Measurements from ENCODE around the gene ANKZF1. TPM values are rescaled to one million over a fixed set of nuclear protein-coding genes. Genes with fewer than 3 reads are reported as not detected.

ANKZF1 gene
- total RNA-seq, 4 donors from 2014 or later = 45.9 to 97.6 (median 52.5) TPM

GRCh38 chr2:219220652-219221402, 8.8 kb upstream of the ANKZF1 start:
- WGBS, 2 donors = 87 to 88% methylated on average over 19 of the region's 19 CpGs
- no peak overlapping the region for H3K4me3 ChIP-seq (ENCODE audit: low read depth, poor library complexity, severe bottlenecking)
- DNase-seq (ENCODE audit: low spot score in 2 of 2) = no peak
- TF ChIP-seq POLR2A (IDR thresholded peaks at IDR 0.05) (no peak), CTCF (IDR thresholded peaks at IDR 0.05) (no peak)
- intact Hi-C loops (cut with DNase I; ENCODE audit: low total_unique reads) = loop anchor here (10.0 kb wide), 1 partner anchor 916 kb away; no protein-coding TSS in a partner anchor

GRCh38 chr2:219221957-219222518, 7.6 kb upstream of the ANKZF1 start:
- 89 to 95% methylated on average over 8 to 16 of the region's 16 CpGs for WGBS, 2 donors
- intact Hi-C loops (cut with DNase I; ENCODE audit: low total_unique reads) = loop anchor here (10.0 kb wide), 1 partner anchor 917 kb away; no protein-coding TSS in a partner anchor
- TF ChIP-seq POLR2A (IDR thresholded peaks at IDR 0.05) (no peak), CTCF (IDR thresholded peaks at IDR 0.05) (no peak)
- H3K4me3 ChIP-seq (ENCODE audit: low read depth, poor library complexity, severe bottlenecking) = no peak overlapping the region
- DNase-seq (ENCODE audit: low spot score in 2 of 2) = no peak

- no peak overlapping the region for H3K4me3 ChIP-seq (ENCODE audit: low read depth, poor library complexity, severe bottlenecking)
- TF ChIP-seq POLR2A (IDR thresholded peaks at IDR 0.05) (no peak), CTCF (IDR thresholded peaks at IDR 0.05) (no peak)
- no peak for DNase-seq (ENCODE audit: low spot score in 2 of 2)
- intact Hi-C loops (cut with DNase I; ENCODE audit: low total_unique reads) = loop anchor here (10.0 kb wide), 1 partner anchor 919 kb away; no protein-coding TSS in a partner anchor
- 93 to 94% methylated on average over 26 to 31 of the region's 31 CpGs for WGBS, 2 donors
Measured at GRCh38 chr2:219223831-219224610, 5.6 kb upstream of the ANKZF1 start.

DNA sequence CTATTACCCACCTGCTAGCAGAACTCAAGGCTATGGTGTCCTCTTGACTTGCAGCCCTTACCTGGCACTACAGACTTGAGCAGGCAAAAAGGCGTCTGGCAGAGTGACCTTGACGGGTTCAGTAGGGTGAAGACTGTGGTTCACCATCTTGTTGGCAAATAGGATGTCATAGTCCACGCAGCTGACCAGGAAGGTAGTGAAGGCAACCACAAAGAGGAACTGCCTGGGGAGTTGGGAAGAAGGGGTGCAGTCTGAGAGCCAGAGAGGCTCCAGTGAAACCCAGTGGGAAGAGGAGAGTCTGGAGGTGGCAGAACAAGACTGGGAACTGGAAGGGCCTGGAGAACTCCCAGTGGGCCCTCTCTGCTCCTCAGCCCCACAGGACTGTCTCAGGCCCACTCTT, 4.3 kb upstream of the ANKZF1 start:
- intact Hi-C loops (cut with DNase I; ENCODE audit: low total_unique reads) = loop anchor here (10.0 kb wide), 1 partner anchor 921 kb away; no protein-coding TSS in a partner anchor
- WGBS, 2 donors = 70 to 79% methylated on average over 3 of the region's 3 CpGs

More for the DNA sequence above, 4.3 kb upstream of the ANKZF1 start:
- H3K4me3 ChIP-seq (ENCODE audit: low read depth, poor library complexity, severe bottlenecking) = no peak overlapping the region
- TF ChIP-seq CTCF (IDR thresholded peaks at IDR 0.05) = no peak
- no peak for TF ChIP-seq POLR2A (IDR thresholded peaks at IDR 0.05)
- no peak for DNase-seq (ENCODE audit: low spot score in 2 of 2)
